Measurements from ENCODE around the gene EFCAB6. TPM values are rescaled to one million over a fixed set of nuclear protein-coding genes. Genes with fewer than 3 reads are reported as not detected.

The EFCAB6 gene
- total and polyA plus RNA-seq, 4 donors = 1.7 to 15.4 (median 7.6) TPM

DNA sequence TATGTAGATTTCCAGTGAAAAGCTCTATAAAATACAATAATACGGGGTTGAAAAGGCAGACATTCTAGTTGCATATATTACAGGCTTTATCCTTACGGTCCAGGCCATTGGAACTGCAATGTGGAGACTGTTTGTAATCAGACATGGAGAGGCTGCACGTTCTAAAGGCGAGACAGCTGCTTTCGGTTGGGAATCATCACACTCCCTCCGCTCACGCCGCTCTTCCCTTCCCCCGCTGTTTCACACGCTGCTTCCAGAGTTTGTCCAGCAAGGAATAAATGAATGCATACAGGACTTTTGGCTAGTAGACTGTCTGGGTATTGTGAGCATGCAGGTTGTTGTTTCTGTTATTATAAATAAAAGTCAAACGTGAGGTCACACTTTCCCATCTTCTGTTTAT, 13.5 kb upstream of the EFCAB6 start:
- ATAC-seq (ENCODE audit: insufficient read depth, low FRiP score) (no peak), DNase-seq (no peak)
- 78 to 89% methylated on average over 11 of the region's 11 CpGs for WGBS, 2 donors
- Histone ChIP-seq H3K9ac (ENCODE audit: insufficient read depth in 1 of 2, low read length in 2 of 2) (no peak overlapping the region), H3K4me3 (no peak overlapping the region), H3K36me3 (ENCODE audit: control insufficient read depth in 4 of 4, insufficient read depth in 4 of 4, low read length in 4 of 4) (no peaks in the 10 kb centered on the region), H3K9me3 (ENCODE audit: control insufficient read depth in 4 of 4, insufficient read depth in 3 of 4, low read length in 3 of 4) (no peaks in the 10 kb centered on the region), H3K27ac (ENCODE audit: low read depth in 1 of 2, low read length in 1 of 2) (no peak overlapping the region), H3K27me3 (ENCODE audit: control insufficient read depth in 3 of 3, insufficient read depth in 3 of 3, low read length in 2 of 3) (no peaks in the 10 kb centered on the region), H3K4me1 (ENCODE audit: control insufficient read depth in 5 of 5, insufficient read depth in 5 of 5, low read length in 5 of 5) (peaks cover 0 to 37% (median 12%) of the 10 kb centered on the region in 5 donors)
- TF ChIP-seq, protein P1, sequence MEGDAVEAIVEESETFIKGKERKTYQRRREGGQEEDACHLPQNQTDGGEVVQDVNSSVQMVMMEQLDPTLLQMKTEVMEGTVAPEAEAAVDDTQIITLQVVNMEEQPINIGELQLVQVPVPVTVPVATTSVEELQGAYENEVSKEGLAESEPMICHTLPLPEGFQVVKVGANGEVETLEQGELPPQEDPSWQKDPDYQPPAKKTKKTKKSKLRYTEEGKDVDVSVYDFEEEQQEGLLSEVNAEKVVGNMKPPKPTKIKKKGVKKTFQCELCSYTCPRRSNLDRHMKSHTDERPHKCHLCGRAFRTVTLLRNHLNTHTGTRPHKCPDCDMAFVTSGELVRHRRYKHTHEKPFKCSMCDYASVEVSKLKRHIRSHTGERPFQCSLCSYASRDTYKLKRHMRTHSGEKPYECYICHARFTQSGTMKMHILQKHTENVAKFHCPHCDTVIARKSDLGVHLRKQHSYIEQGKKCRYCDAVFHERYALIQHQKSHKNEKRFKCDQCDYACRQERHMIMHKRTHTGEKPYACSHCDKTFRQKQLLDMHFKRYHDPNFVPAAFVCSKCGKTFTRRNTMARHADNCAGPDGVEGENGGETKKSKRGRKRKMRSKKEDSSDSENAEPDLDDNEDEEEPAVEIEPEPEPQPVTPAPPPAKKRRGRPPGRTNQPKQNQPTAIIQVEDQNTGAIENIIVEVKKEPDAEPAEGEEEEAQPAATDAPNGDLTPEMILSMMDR (IDR thresholded peaks at IDR 0.05; ENCODE audit: control extremely low read depth, extremely low read depth) = no peak

DNA sequence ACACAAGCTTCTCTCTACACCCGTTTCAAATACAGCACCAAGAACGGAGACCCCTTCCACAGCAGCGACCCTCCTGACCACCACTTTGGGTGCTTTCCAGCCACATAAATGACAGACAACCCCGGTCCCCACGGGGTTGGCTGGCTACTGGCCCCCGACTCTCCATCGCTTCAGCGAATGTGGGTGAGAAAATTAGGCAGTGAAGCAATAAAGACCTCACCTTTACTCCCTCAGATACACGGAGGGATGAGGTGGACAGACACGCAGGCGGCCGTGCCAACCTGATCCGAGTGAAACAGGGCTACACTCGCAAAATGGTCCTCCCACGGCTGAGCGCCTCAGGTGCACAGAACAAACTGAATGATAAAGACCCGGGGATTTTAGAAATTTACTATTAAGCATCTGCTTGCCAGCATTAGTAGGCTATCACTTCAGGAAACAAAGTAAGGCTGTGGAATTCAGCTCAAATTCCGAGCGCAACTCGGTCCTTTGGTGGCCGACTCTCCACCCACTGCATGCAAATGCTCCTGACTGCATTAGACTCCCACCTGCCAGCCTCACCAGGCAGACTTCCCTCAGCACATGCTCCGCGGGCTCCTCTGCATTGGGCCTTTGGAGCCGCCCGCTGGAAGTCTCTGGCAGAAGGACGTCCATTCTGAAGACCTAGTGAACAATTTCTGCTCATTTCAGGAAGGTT, 12.8 kb upstream of the EFCAB6 start:
- Histone ChIP-seq H3K36me3 (ENCODE audit: control insufficient read depth in 4 of 4, insufficient read depth in 4 of 4, low read length in 4 of 4) (no peaks in the 10 kb centered on the region), H3K4me3 (no peak overlapping the region), H3K9ac (ENCODE audit: insufficient read depth in 1 of 2, low read length in 2 of 2) (no peak overlapping the region), H3K4me1 (ENCODE audit: control insufficient read depth in 5 of 5, insufficient read depth in 5 of 5, low read length in 5 of 5) (peaks cover 0 to 37% (median 7%) of the 10 kb centered on the region in 5 donors), H3K27me3 (ENCODE audit: control insufficient read depth in 3 of 3, insufficient read depth in 3 of 3, low read length in 2 of 3) (no peaks in the 10 kb centered on the region), H3K27ac (ENCODE audit: low read depth in 1 of 2, low read length in 1 of 2) (no peak overlapping the region), H3K9me3 (ENCODE audit: control insufficient read depth in 4 of 4, insufficient read depth in 3 of 4, low read length in 3 of 4) (no peaks in the 10 kb centered on the region)
- no peak for DNase-seq
- WGBS, 2 donors = 83 to 92% methylated on average over 26 of the region's 26 CpGs
- TF ChIP-seq, protein P1 (IDR thresholded peaks at IDR 0.05; ENCODE audit: control extremely low read depth, extremely low read depth) = no peak
- ATAC-seq (ENCODE audit: insufficient read depth, low FRiP score) = no peak

DNA sequence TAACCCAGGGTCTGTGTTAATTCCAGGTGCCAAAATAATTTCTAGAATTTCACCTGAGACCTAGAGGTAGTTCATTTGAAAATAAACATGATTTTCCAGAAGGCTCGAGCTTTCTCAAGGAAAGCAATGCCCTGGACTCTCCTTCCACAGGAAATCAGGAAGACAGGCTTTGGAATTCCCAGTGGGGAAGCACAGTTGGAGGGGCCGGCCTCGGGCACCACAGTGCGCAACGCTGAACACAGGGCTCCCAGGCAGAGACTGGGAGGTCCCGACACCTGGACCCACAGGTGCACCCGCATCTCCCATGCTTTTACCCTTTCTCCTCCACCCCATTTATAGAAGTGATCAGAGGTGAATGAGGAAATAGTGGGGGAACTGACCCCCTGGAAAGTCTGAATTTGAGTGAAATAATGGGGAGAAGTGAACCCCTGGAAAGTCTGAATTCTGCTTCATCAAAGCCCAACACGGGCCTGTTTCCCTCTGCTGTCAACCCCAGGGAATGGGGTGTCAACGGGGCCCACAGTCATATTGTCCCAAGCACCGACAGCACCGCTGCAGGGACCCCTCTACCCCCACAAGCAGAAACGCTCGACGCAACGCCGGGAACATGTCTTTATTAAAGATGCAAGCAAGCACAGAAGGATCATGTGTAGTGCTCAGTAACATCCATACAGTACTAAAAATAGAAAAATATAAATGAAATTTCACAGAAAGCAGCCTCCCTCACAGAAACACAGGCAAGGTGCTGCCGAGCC, 12.0 kb upstream of the EFCAB6 start:
- Histone ChIP-seq H3K4me3 (no peak overlapping the region), H3K27me3 (ENCODE audit: control insufficient read depth in 3 of 3, insufficient read depth in 3 of 3, low read length in 2 of 3) (no peaks in the 10 kb centered on the region), H3K36me3 (ENCODE audit: control insufficient read depth in 4 of 4, insufficient read depth in 4 of 4, low read length in 4 of 4) (no peaks in the 10 kb centered on the region), H3K9ac (ENCODE audit: insufficient read depth in 1 of 2, low read length in 2 of 2) (no peak overlapping the region), H3K27ac (ENCODE audit: low read depth in 1 of 2, low read length in 1 of 2) (no peak overlapping the region), H3K9me3 (ENCODE audit: control insufficient read depth in 4 of 4, insufficient read depth in 3 of 4, low read length in 3 of 4) (peaks cover 0 to 3% (median 0%) of the 10 kb centered on the region in 4 donors), H3K4me1 (ENCODE audit: control insufficient read depth in 5 of 5, insufficient read depth in 5 of 5, low read length in 5 of 5) (peaks cover 0 to 29% (median 0%) of the 10 kb centered on the region in 5 donors)
- WGBS, 2 donors = 78 to 82% methylated on average over 17 of the region's 17 CpGs
- ATAC-seq (ENCODE audit: insufficient read depth, low FRiP score) = no peak
- no peak for DNase-seq
- TF ChIP-seq, protein P1 (IDR thresholded peaks at IDR 0.05; ENCODE audit: control extremely low read depth, extremely low read depth) = no peak
